ENCODE measurements around the gene COL1A1. TPM values are rescaled to one million over a fixed set of nuclear protein-coding genes. Genes with fewer than 3 reads are reported as not detected.

COL1A1 gene
- total RNA-seq, 1 donor from 2014 or later, result 12,796 TPM

DNA sequence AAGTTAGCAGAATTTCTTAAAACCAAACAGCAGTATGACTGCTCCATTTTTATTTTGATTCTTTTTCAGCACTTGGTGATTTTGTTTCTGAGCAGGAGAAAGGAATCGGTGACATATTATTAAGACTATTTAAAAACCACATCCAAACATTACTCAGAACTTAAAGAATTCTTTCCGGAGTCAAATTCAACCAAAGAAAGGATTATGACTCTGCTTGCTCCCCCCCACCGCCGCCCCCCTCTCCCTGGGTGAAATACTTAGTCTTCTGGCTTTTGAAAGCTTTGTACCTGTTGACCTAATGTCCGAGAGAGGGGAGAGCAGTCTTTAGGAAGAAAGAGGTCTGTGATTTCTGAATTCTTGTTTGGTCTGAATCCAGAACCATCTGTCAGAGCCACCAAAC is 17.9 kb upstream of the COL1A1 start:
- Mint-ChIP-seq H3K4me1 (ENCODE audit: low read depth, unreplicated experiment) (peaks cover 69% of the 10 kb centered on the region), H3K27me3 (ENCODE audit: low read depth, unreplicated experiment) (no peaks in the 10 kb centered on the region), H3K4me3 (ENCODE audit: unreplicated experiment) (peak overlapping the region; percentile 55), H3K9me3 (ENCODE audit: unreplicated experiment) (no peaks in the 10 kb centered on the region), H3K36me3 (ENCODE audit: low read depth, unreplicated experiment) (peaks cover 3% of the 10 kb centered on the region), H3K27ac (ENCODE audit: unreplicated experiment) (peak overlapping the region; percentile 100)
- H2AFZ ChIP-seq (ENCODE audit: low read depth, low read length), result no peak overlapping the region
- TF ChIP-seq, protein P1, sequence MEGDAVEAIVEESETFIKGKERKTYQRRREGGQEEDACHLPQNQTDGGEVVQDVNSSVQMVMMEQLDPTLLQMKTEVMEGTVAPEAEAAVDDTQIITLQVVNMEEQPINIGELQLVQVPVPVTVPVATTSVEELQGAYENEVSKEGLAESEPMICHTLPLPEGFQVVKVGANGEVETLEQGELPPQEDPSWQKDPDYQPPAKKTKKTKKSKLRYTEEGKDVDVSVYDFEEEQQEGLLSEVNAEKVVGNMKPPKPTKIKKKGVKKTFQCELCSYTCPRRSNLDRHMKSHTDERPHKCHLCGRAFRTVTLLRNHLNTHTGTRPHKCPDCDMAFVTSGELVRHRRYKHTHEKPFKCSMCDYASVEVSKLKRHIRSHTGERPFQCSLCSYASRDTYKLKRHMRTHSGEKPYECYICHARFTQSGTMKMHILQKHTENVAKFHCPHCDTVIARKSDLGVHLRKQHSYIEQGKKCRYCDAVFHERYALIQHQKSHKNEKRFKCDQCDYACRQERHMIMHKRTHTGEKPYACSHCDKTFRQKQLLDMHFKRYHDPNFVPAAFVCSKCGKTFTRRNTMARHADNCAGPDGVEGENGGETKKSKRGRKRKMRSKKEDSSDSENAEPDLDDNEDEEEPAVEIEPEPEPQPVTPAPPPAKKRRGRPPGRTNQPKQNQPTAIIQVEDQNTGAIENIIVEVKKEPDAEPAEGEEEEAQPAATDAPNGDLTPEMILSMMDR (IDR thresholded peaks at IDR 0.05; ENCODE audit: insufficient read depth, low read depth, low read length), result no peak
- no peak for TF ChIP-seq EZH2 (IDR thresholded peaks at IDR 0.05; ENCODE audit: insufficient read depth, low read length)
- H3K4me2 ChIP-seq (ENCODE audit: low read length), result peak overlapping the region; percentile 83
- DNase-seq (ENCODE audit: low read depth) (peak; percentile 91), FAIRE-seq (no peak)
- H3K27ac ChIP-seq (ENCODE audit: low read depth, low read length), result peak overlapping the region; percentile 99
- no peaks in the 10 kb centered on the region for H4K20me1 ChIP-seq (ENCODE audit: insufficient read depth, low read length)
- H3K9me3 ChIP-seq (ENCODE audit: insufficient read depth, low read depth, low read length), result no peaks in the 10 kb centered on the region
- H3K36me3 ChIP-seq (ENCODE audit: insufficient read depth, low read length), result no peaks in the 10 kb centered on the region
- peak overlapping the region; percentile 90 for H3K9ac ChIP-seq (ENCODE audit: low read length)
- H3K4me3 ChIP-seq (ENCODE audit: insufficient read depth, low read depth, low read length), result peak overlapping the region; percentile 44
- peaks cover 61% of the 10 kb centered on the region for H3K4me1 ChIP-seq (ENCODE audit: insufficient read depth, low read length)
- H3K79me2 ChIP-seq (ENCODE audit: insufficient read depth, low read length), result peaks cover 10% of the 10 kb centered on the region
- H3K27me3 ChIP-seq (ENCODE audit: insufficient read depth, low read length), result no peaks in the 10 kb centered on the region

GRCh38 chr17:50218771-50219315 is 17.4 kb upstream of the COL1A1 start:
- Histone ChIP-seq H3K9me3 (ENCODE audit: insufficient read depth, low read depth, low read length) (no peaks in the 10 kb centered on the region), H3K27ac (ENCODE audit: low read depth, low read length) (peak overlapping the region; percentile 99), H3K4me1 (ENCODE audit: insufficient read depth, low read length) (peaks cover 61% of the 10 kb centered on the region), H3K27me3 (ENCODE audit: insufficient read depth, low read length) (no peaks in the 10 kb centered on the region), H3K9ac (ENCODE audit: low read length) (peak overlapping the region; percentile 90), H3K4me3 (ENCODE audit: insufficient read depth, low read depth, low read length) (no peak overlapping the region), H3K4me2 (ENCODE audit: low read length) (peak overlapping the region; percentile 83), H4K20me1 (ENCODE audit: insufficient read depth, low read length) (no peaks in the 10 kb centered on the region), H2AFZ (ENCODE audit: low read depth, low read length) (no peak overlapping the region), H3K36me3 (ENCODE audit: insufficient read depth, low read length) (no peaks in the 10 kb centered on the region), H3K79me2 (ENCODE audit: insufficient read depth, low read length) (peaks cover 10% of the 10 kb centered on the region)
- Mint-ChIP-seq H3K9me3 (ENCODE audit: unreplicated experiment) (no peaks in the 10 kb centered on the region), H3K4me3 (ENCODE audit: unreplicated experiment) (peak overlapping the region; percentile 55), H3K4me1 (ENCODE audit: low read depth, unreplicated experiment) (peaks cover 71% of the 10 kb centered on the region), H3K36me3 (ENCODE audit: low read depth, unreplicated experiment) (peaks cover 3% of the 10 kb centered on the region), H3K27me3 (ENCODE audit: low read depth, unreplicated experiment) (no peaks in the 10 kb centered on the region), H3K27ac (ENCODE audit: unreplicated experiment) (peak overlapping the region; percentile 100)
- peak; percentile 92 for FAIRE-seq
- peak; percentile 97 for DNase-seq (ENCODE audit: low read depth)
- TF ChIP-seq, protein P1 (IDR thresholded peaks at IDR 0.05; ENCODE audit: insufficient read depth, low read depth, low read length), result no peak
- TF ChIP-seq EZH2 (IDR thresholded peaks at IDR 0.05; ENCODE audit: insufficient read depth, low read length), result no peak

GRCh38 chr17:50218071-50218759 is 16.8 kb upstream of the COL1A1 start:
- H3K36me3 ChIP-seq (ENCODE audit: insufficient read depth, low read length), result no peaks in the 10 kb centered on the region
- no peaks in the 10 kb centered on the region for H3K9me3 ChIP-seq (ENCODE audit: insufficient read depth, low read depth, low read length)
- Mint-ChIP-seq H3K4me3 (ENCODE audit: unreplicated experiment) (peak overlapping the region; percentile 66), H3K36me3 (ENCODE audit: low read depth, unreplicated experiment) (peaks cover 3% of the 10 kb centered on the region), H3K9me3 (ENCODE audit: unreplicated experiment) (no peaks in the 10 kb centered on the region), H3K27ac (ENCODE audit: unreplicated experiment) (peak overlapping the region; percentile 100), H3K27me3 (ENCODE audit: low read depth, unreplicated experiment) (no peaks in the 10 kb centered on the region), H3K4me1 (ENCODE audit: low read depth, unreplicated experiment) (peaks cover 76% of the 10 kb centered on the region)
- H2AFZ ChIP-seq (ENCODE audit: low read depth, low read length), result no peak overlapping the region
- peaks cover 10% of the 10 kb centered on the region for H3K79me2 ChIP-seq (ENCODE audit: insufficient read depth, low read length)
- H3K27ac ChIP-seq (ENCODE audit: low read depth, low read length), result peak overlapping the region; percentile 99
- peak overlapping the region; percentile 90 for H3K9ac ChIP-seq (ENCODE audit: low read length)
- peak; percentile 41 for DNase-seq (ENCODE audit: low read depth)
- no peak overlapping the region for H3K4me3 ChIP-seq (ENCODE audit: insufficient read depth, low read depth, low read length)
- TF ChIP-seq, protein P1 (IDR thresholded peaks at IDR 0.05; ENCODE audit: insufficient read depth, low read depth, low read length), result no peak
- no peak for TF ChIP-seq EZH2 (IDR thresholded peaks at IDR 0.05; ENCODE audit: insufficient read depth, low read length)
- H4K20me1 ChIP-seq (ENCODE audit: insufficient read depth, low read length), result no peaks in the 10 kb centered on the region
- no peaks in the 10 kb centered on the region for H3K27me3 ChIP-seq (ENCODE audit: insufficient read depth, low read length)
- peak overlapping the region; percentile 83 for H3K4me2 ChIP-seq (ENCODE audit: low read length)
- FAIRE-seq, result peak; percentile 92
- peaks cover 61% of the 10 kb centered on the region for H3K4me1 ChIP-seq (ENCODE audit: insufficient read depth, low read length)
